ENCODE measurements around the gene UBE2M.
"Not testable (repeated sequence)": the region's sequence is repeated elsewhere in the genome, so short reads cannot be mapped to it uniquely, and the experiment has no call there.

UBE2M gene

DNA sequence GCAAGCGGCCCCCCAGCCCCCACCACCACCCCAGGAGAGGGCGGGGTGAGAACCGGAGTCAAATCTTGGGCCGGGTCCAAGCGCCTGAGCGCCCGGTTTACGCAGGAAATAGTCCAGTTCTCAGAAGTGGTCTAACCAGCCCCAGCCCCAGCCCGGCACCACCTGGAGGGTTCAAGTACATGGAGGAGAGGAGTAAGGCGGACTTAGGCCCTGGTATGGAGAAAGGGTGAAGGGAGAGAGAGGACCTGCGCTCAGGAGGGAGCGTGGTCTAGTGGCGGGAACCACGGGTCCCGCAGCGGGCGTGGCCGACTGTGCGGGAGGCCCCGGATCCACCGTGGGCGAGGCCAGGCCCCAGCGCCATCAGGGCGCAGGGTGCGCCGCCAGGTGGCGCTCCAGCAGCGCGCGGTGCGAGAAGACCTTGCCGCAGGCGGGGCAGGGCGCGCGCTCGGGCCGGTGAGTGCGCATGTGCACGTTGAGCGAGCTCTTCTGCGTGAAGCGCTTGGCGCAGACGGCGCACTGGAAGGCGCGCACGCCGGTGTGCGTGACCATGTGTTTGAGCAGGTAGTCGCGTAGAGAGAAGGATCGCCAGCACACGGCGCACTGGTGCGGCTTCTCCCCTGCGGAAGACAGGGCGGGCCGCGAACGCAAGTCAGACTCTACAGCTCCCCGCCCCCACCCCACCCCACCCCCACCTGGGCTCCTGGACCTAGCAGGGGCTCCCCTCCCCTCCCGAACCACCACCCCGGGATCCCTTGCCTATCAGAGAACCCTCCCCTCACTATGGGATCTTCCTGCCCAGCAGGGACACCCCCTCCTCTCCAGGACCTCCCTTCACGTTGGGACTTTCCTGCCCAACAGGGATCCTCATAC lies 44.5 kb downstream of the UBE2M start:
- DNase-seq, result peak in 49 of 51 donors; percentile 12 to 89 (median 67)

DNA sequence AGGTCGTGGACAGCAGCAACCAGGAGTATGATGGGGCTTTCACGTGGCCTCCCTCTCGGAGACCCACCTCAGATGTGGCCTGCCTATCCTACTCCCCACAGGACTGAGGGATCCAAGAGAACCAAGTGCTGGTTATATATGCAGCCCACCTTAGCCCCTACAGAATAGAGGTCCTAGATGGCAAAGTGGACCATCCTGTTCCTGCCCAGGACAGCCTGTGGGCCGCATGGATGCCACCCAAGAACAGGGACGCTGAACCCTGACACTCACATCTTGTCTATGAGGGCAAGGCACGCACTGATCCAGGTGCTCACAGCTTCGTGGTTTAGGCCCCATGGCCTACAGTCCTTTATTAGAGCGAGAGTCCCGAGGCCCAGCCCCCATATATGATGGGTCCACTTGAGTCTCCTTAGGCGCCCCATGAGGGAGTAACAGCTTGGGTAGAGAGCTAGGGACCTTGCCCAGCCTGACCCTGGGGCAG lies 45.2 kb downstream of the UBE2M start:
- DNase-seq, result no peak

DNA sequence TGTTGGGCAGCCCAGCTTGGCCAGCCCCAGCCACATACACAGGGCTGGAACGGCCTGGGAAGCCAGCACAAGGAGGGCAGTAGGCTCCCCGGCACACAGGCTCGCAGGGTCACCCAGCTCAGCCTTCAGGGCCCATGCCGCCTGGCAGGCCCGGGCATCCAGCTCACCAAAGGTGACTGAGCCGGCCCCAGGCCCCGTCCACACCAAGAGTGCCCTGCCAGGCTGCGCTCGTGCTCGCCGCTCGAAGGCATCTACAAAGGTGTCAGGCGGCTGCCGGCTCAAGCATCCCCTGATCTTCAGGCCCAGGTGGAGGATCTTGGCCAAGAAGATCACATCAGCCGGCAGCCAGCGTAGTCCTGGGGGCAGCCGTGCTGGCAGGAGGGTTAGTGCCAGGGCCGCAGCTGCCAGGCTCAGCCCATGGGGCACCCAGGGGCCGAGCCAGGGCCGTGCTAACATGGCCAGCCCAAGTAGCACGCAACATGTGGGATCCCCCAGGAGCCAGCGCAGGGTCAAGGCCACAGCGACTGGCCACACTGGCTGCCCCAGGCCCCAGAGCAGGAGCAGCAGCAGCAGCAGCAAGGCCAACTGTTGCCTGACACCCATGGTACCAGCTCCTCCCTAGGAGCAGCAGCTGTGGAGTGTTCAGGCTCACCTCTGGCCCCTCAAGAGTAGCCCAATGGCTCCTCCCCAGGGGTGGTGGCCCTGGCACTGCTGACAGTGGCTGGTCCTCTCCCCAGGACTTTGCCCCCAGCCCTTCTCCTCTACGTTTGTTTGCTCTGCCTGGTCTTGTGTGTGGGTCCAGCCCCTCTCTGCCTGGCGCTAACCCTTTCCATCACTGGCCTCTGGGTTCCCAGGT lies 46.8 kb downstream of the UBE2M start, which contains the start of gene SLC27A5:
Gene SLC27A5, minus strand, starts transcription at position 640 of the 856 bp plus-strand sequence. Its CDS starts 37 bp downstream, at position 603.
- no peak for DNase-seq

DNA sequence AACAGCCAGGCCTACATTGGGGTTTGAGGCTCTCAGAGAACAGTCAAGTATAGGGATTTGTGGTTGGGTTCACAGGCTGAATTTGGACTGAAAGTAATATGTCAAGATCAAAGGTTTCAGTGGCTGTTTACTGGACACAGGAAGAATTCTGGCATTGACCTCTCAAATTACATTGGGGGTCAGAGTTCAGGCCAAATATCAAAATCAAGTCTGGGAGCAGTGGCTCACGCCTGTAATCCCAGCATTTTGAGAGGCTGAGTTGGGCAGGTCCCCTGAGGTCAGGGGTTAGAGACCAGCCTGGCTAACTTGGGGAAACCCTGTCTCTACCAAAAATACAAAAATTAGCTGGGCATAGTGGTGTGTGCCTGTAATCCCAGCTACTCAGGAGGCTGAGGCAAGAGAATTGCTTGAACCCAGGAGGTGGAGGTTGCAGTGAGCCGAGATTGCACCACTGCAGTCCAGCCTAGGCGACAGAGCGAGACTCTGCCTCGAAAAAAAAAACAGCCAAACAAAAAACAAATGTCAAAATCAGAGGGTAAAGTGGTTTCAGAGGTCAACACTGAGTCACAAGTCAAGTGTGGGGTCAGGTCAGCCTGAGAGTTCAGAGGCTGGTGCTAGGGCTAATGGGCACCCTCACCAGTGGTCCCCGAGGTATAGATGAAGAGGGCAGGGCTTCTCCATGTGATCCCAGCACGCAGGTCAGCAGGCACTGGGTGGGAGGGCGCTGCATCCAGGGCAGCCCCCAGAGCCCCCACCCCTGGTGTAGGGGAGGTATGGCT lies 48.1 kb downstream of the UBE2M start:
- no peak for DNase-seq

DNA sequence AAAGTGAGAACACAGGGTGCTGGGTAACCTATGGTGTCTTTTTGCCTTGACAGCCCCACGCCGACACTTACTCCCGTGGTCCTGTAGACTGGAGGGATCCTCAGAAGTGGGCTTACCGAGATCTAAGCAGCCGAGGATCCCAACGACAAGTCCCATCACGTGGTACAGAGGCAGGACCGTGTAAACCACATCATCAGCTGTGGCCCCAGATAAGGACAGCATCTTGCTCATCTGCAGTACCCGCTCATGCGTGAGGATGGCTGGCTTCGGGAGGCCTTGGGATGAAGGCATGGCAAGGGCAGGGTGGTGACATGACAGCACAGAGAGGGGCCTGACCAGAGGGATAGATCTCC lies 48.7 kb downstream of the UBE2M start:
- DNase-seq, result no peak

DNA sequence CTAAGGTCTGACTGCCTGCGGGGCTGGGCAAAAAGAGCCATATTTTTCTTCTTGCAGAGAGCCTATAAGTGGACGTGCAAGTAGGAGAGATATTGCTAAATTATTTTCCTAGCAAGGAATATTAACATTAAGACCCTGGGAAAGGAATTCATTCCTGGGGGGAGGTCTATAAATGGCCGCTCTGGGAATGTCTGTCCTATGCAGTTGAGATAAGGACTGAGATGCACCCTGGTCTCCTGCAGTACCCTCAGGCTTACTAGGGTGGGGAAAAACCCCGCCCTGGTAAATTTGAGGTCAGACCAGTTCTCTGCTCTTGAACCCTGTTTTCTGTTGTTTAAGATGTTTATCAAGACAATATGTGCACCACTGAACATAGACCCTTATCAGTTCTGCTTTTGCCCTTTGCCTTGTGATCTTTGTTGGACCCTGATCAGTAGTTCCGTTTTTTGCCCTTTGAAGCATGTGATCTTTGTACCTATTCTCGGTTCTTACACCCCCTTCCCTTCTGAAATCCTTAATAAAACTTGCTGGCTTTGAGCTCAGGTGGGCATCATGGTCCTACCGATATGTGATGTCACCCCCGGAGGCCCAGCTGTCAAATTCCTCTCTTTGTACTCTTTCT lies 50.7 kb downstream of the UBE2M start:
- DNase-seq, result not testable (repeated sequence)

Measured in hypothalamus (tissue), 51 donors.